Ascending aorta (tissue), 2 donors: Measurements from ENCODE around the gene GMCL2. TPM values are rescaled to one million over a fixed set of nuclear protein-coding genes. Genes with fewer than 3 reads are reported as not detected.

Source experiments
- DNase-seq, 2 donors: peaks; one replicate each; pipeline ENCODE4 v3.0.0-alpha.2; 2019; ENCODE audit warnings: low spot score in 2 of 2
- H3K27ac ChIP-seq, 2 donors: fragments of 200-600 bp; sonication (generic); one replicate each; pipeline ENCODE4 v1.5.1; 2016 to 2017; ENCODE audit warnings: mild to moderate bottlenecking in 1 of 2
- H3K27me3 ChIP-seq: fragments of 200-600 bp; sonication (generic); one replicate; pipeline ENCODE4 v1.5.1; 2017
- H3K36me3 ChIP-seq, 2 donors: fragments of 200-600 bp; sonication (generic); one replicate each; pipeline ENCODE4 v1.5.1; 2016
- H3K4me1 ChIP-seq, 2 donors: fragments of 200-600 bp; sonication (generic); one replicate each; pipeline ENCODE4 v1.5.1; 2016 to 2017; ENCODE audit warnings: mild to moderate bottlenecking in 1 of 2
- H3K4me3 ChIP-seq, 2 donors: fragments of 200-600 bp; sonication (generic); one replicate each; pipeline ENCODE4 v1.5.1; 2016 to 2017; ENCODE audit warnings: mild to moderate bottlenecking in 1 of 2
- H3K9me3 ChIP-seq, 2 donors: fragments of 200-600 bp; sonication (generic); one replicate each; pipeline ENCODE4 v1.5.1; 2016
- intact Hi-C: fragments of 100-400 bp; cut with DNase I; formaldehyde crosslinking; loops from one replicate; pipeline ENCODE4 v1.15.1; 2023
- total RNA-seq: library from RNA; depleted of rRNA; stranded (reverse); fragments of >200 nt; gene quantifications from one replicate; pipeline ENCODE4 v1.1.0, GENCODE V29; 2016
- TF ChIP-seq, protein P1 (sequence below), 3 experiments: fragments of 200-600 bp in 2 of 3; fragments of 450-650 bp in 1 of 3; sonication (generic) in 2 of 3; IDR thresholded peaks; one replicate each; pipeline ENCODE4 v1.5.1; 2016 to 2019; ENCODE audit warnings: antibody characterized with exemption in 3 of 3, mild to moderate bottlenecking in 1 of 3, moderate library complexity in 1 of 3

The GMCL2 gene
- total RNA-seq, 1 donor from 2014 or later, result not detected

DNA sequence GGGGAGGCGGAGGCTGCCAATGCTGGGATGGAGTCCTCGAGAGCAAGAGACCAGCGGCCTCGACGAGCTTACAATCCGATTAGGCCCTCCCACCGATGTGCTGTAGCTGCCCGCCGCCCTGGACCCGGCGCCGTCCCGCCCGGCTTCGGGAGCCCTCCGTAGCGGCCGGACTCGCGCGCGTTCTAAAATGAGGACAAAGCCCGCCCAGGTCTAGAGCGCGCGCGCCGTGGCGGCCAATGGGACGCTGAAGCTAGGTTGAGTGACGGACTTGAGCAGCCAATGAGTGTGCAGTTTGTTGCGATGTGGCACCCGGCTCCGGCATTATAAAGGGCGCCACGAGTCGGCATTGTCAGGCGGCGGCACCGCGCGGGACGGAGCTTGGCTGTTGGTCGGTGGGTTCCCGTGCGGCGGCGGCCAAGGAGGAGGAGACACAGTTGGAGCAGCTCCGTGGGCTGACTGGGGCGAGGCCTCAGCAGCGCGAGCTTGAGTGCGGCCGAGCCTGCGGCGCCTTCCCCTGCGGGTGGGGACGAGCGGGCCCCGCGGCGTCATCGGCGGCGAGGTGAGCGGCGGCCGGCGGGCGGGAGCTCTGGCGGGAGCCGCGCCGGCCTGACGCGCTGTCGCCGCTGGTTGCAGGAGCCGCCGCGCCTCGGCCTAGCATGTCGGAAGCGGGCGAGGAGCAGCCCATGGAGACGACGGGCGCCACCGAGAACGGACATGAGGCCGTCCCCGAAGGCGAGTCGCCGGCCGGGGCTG, 17.2 kb upstream of the GMCL2 start, which contains the start of gene HNRNPAB:
HNRNPAB (plus strand) TSS at position 352 of the 753 bp plus-strand sequence; CDS start at position 657, 305 bp downstream.
- Histone ChIP-seq H3K27me3 (no peaks in the 10 kb centered on the region), H3K27ac (peak within 1 kb of the TSS; percentile 92 to 96), H3K36me3 (peaks cover 26 to 28% of the 10 kb centered on the region in 2 donors), H3K4me3 (peak within 1 kb of the TSS; percentile 97 to 100), H3K9me3 (no peaks in the 10 kb centered on the region), H3K4me1 (peaks cover 8 to 17% of the 10 kb centered on the region in 2 donors)
- DNase-seq, result peak; percentile 82 to 97
- TF ChIP-seq, protein P1, sequence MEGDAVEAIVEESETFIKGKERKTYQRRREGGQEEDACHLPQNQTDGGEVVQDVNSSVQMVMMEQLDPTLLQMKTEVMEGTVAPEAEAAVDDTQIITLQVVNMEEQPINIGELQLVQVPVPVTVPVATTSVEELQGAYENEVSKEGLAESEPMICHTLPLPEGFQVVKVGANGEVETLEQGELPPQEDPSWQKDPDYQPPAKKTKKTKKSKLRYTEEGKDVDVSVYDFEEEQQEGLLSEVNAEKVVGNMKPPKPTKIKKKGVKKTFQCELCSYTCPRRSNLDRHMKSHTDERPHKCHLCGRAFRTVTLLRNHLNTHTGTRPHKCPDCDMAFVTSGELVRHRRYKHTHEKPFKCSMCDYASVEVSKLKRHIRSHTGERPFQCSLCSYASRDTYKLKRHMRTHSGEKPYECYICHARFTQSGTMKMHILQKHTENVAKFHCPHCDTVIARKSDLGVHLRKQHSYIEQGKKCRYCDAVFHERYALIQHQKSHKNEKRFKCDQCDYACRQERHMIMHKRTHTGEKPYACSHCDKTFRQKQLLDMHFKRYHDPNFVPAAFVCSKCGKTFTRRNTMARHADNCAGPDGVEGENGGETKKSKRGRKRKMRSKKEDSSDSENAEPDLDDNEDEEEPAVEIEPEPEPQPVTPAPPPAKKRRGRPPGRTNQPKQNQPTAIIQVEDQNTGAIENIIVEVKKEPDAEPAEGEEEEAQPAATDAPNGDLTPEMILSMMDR (IDR thresholded peaks at IDR 0.05), result no peak
- intact Hi-C loops, result loop anchor here (1.0 to 10.0 kb wide), 4 partner anchors 50 to 1870 kb away; partner anchors contain the start of genes GRK6, RMND5B and RNF130

DNA sequence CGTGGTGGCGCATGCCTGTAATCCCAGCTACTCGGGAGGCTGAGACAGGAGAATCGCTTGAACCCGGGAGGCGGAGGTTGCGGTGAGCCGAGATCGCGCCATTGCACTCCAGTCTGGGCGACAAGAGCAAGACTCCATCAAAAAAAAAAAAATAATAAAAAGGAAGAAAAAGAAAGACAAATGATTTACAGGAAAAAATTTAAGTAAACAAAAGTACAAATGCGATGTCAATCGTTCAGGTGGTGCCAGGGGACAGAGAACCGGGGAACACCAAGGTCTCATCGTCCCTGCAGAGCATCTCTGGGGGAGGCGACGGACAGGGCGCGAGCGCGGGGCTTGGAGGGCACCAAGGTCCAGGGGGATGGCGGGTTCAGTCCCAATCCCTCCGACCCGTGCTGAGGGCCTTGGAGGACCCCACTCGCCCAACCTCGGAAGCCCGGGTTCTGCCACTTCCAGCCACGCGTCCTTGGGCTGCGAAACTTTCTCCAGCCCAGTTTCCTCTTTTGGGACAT, 16.6 kb upstream of the GMCL2 start:
- no peaks in the 10 kb centered on the region for H3K9me3 ChIP-seq
- intact Hi-C loops, result loop anchor here (1.0 to 10.0 kb wide), 4 partner anchors 49 to 1871 kb away; partner anchors contain the start of genes GRK6, RMND5B and RNF130
- H3K27ac ChIP-seq, result peak overlapping the region in 1 of 2 donors; percentile 96
- TF ChIP-seq, protein P1 (IDR thresholded peaks at IDR 0.05), result no peak
- peaks cover 8 to 17% of the 10 kb centered on the region in 2 donors for H3K4me1 ChIP-seq
- peaks cover 20 to 22% of the 10 kb centered on the region in 2 donors for H3K36me3 ChIP-seq
- H3K27me3 ChIP-seq, result no peaks in the 10 kb centered on the region
- DNase-seq, result no peak
- H3K4me3 ChIP-seq, result peak overlapping the region; percentile 97 to 100

DNA sequence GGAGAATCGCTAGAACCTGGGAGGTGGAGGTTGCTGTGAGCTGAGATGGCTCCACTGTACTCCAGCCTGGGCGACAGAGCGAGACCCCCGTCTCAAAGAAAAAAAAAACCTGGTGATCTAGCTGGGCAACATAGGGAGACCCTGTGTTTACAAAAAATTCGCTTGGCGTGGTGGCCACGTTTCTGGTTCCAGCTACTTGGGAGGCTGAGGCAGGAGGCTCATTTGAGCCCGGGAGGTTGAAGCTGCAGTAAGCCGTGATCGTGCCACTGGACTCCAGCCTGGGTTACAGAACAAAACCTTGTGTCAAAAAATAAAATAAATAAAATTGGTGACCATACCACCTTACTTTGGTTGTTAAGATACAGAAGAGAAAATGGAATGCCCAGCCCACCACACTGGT, 15.4 kb upstream of the GMCL2 start:
- H3K4me3 ChIP-seq, result no peak overlapping the region
- TF ChIP-seq, protein P1 (IDR thresholded peaks at IDR 0.05), result no peak
- no peak for DNase-seq

DNA sequence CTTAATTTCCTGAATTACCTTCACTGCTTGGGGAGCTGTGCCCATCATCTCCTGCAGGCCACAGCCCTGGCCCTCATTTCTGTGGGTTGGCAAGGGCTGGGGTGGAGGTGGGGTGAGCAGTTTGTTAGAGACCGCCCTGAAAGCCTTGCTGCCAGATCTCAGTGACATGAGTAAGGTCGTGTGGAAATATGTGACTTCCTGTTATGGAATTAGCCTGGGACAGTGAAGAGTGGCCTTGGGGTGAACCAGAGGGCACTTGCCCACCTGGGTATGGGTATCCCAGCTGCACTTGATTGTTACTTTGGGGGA, 14.7 kb upstream of the GMCL2 start:
- Histone ChIP-seq H3K4me1 (peaks cover 8 to 12% of the 10 kb centered on the region in 2 donors), H3K9me3 (no peaks in the 10 kb centered on the region), H3K27ac (no peak overlapping the region), H3K4me3 (no peak overlapping the region), H3K27me3 (no peaks in the 10 kb centered on the region), H3K36me3 (peaks cover 4 to 5% of the 10 kb centered on the region in 2 donors)
- DNase-seq, result peak in 1 of 2 donors; percentile 22
- intact Hi-C loops, result loop anchor here (10.0 kb wide), 2 partner anchors 777 to 1873 kb away; partner anchors contain the start of genes GRK6 and RNF130
- TF ChIP-seq, protein P1 (IDR thresholded peaks at IDR 0.05), result no peak

More for the DNA sequence above, 15.4 kb upstream of the GMCL2 start:
- no peaks in the 10 kb centered on the region for H3K9me3 ChIP-seq
- peaks cover 8 to 17% of the 10 kb centered on the region in 2 donors for H3K4me1 ChIP-seq
- intact Hi-C loops, result loop anchor here (10.0 kb wide), 2 partner anchors 778 to 1872 kb away; partner anchors contain the start of genes GRK6 and RNF130
- no peak overlapping the region for H3K27ac ChIP-seq
- H3K36me3 ChIP-seq, result peaks cover 9 to 11% of the 10 kb centered on the region in 2 donors
- H3K27me3 ChIP-seq, result no peaks in the 10 kb centered on the region

GRCh38 chr5:178201221-178201926, 14.2 kb upstream of the GMCL2 start:
- TF ChIP-seq, protein P1 (IDR thresholded peaks at IDR 0.05), result no peak
- no peak overlapping the region for H3K4me3 ChIP-seq
- H3K36me3 ChIP-seq, result peaks cover 0 to under 1% of the 10 kb centered on the region in 2 donors
- no peaks in the 10 kb centered on the region for H3K27me3 ChIP-seq
- no peak overlapping the region for H3K27ac ChIP-seq
- intact Hi-C loops, result loop anchor here (10.0 kb wide), 2 partner anchors 777 to 1873 kb away; partner anchors contain the start of genes GRK6 and RNF130
- H3K4me1 ChIP-seq, result peaks cover 4 to 7% of the 10 kb centered on the region in 2 donors
- DNase-seq, result peak in 1 of 2 donors; percentile 48
- H3K9me3 ChIP-seq, result no peaks in the 10 kb centered on the region
